ENCODE measurements around the gene NFIB.

Gene NFIB

DNA sequence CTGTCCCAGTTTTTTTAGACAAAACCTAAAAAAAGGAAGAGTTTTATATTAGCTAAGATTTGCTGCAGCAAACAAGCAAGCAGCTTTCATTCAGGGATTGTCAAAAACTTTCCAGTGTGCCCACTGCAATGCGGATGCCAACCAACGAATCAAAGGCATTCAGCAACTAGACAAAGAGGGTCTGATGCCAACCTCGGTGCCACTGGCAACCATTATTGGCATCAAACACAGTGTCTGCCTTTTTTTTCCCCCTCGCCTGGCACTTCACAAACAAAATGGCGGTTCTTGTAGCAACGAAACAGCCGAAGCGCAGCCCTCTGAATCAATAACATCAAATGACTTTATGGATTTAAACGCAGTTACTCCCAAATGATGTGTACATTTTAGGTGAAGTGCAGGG is 10.4 kb downstream of the NFIB start:
- DNase-seq, result no peak

DNA sequence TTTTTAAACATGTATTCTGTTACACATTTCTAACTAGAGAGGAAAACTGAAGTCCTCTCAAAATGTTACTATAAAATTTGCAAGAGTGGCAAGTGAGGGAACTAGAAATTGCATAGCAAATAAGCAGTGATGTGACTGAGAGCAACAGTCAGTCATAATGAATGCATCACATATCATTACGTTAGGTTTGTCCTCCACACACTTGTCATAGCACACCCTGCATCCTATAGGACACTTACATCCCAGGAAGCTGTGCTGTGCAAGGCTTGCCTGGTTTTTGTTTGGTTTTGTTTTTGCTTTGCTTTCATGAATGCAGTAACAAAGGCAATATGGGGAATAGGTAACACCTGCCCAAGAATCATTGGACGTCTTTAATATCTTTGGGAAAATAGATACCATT is 10.8 kb downstream of the NFIB start:
- no peak for DNase-seq

DNA sequence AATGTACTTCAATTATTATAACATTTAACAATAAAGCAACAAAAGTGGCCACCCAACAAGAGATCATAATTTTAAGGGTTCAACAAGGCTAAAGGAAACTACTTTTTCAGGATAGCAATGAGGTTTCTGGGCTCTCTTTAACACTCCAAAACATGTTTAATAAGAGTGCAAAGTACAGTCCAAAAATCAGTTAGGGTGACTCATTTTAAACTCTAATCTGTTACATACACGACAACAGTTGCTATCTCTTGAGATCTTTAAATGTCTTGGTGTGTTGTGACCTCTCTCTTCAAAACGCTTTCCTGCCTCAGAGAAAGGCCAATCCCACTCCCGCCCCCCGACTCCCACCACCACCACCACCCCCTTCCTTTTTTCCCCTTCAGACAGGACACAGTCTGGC is 11.5 kb downstream of the NFIB start:
- DNase-seq, result no peak

DNA sequence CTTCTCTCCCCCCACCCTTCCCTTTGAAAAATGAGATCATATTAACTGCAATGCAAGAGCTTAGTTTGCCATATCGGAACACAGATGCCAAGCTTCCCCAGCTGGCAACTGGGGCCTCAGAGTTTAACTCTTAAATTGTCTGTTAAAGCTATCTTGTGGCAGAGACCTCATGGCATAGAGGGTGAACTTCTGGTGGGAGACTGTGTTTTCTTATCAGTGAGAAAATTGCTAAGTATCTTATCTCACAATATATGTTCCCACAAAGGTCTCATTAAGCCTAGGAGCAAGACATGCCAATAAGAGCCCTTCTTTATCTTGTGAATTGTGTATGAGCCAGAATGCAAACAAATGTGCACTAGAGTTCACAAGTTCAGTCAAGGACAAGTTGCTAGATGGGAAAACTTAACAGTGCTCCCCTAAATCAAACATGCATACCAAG is 12.3 kb downstream of the NFIB start:
- DNase-seq, result no peak

DNA sequence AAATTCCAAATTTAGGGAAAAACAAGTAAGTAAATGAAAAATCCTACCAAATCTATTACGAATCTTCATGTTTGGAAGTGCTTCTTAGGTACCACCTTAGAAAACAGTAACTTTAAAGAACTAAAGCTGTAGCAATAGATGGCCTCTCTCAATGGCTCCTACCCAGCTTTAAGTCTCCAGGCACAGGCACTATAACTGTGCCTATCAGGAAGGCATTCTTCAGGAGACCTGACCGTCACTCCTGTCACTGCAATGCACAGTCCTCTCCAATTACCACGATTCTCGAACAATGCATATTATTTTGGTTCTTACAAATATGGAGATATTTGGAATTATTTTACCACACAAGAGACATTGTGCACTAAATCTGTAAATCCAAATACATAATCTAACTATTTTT is 12.9 kb downstream of the NFIB start:
- no peak for DNase-seq

DNA sequence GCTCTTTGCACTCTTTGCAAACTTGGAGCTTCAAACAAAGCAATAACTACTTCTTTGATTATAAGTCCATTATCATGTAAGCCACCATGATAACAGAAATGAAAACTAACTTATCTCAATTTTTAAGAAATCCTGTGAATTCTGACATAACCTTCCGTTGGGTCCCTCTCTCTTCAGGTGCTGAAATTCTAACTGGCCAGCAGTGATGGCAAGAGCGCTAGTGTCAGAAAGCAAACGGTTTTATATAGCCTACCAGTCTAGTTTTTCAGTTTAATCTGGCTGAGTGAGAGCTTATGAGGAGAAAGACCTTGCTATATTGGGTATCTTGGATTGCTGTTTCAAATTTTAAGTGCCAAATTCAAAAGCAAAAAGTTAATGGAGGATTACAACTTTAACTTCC is 13.4 kb downstream of the NFIB start:
- DNase-seq, result no peak

DNA sequence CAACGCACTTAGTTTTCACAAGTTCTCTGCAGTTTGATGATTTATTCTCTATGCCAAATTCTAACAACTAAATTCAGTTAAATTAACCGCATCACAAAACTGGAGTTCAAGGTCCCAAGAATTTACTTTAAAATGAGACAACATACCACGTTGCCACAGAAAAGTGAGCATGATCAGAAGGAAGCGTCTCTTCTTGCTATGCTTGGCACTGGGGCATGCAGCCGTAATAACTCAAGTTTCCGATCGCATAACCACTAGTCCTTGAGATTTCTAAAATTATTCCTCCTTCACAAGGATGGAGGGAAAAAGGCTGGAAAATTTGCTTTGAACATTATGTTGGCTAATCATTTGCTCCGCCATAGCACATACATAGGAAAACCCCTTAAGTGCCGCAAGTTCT is 13.9 kb downstream of the NFIB start:
- no peak for DNase-seq

DNA sequence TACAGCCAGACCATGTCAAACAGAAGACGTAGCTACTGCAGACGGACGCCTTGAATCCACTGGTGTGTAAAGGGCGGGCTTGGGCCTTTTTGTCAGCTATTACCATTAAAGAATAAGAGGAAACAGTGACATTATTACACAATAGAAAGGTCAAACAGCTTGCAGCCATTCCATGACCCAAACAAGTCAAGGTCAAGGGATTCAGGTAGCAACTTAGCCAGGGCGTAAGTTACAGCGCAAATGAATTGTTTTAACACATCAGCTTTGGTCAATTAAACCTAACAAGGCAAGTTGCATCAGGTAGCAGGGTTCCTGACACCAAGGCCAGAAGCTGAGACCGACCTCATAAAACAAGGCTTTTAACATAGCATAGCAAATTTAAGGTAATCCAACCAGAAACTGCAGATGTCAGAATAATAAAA is 15.3 kb downstream of the NFIB start:
- DNase-seq, result no peak

DNA sequence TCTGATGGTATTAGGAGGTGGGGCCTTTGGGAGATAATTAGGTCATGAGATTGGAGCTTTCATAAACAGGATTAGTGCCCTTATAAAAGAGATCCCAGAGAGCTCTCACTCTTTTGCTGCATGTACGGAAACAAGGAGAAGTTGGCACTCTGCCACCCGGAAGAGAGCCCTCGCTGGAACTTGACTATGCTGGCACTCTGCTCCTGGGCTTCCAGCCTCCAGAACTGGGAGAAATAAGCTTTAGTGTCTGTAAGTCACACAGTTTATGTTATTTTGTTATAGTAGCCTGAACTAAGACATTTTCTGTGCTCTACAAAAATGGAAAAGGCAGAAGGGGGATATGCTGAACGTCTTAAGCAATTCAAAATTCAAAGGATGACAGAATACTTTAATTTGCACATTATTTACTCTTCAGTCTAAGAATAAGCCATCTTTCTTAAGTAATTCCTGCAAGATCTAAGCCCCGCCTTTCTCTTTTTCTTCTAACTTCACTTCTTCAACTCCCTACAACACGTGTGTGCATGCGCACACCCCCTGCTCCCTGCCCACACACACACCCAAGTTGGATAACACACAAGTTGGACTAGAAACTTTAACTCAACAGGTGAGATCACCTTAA is 17.3 kb downstream of the NFIB start:
- no peak for DNase-seq

DNA sequence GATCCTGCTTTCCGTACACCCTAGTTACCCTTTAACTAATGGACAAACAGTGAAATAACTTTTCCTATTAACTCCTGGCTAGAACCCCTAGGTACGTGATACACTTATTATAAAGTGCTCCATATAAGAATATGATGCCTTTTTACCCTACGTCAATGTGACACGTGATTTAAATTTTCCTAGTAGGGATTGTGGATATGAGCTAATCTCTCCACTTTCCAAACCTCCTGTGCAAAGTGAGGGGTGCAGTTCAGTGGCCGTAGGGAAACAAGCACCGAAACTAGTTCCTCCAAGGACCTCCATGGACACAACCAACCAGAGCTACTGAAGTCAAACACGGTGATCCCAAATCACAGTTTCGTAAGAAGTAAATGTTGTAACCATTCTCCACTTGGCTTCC is 19.3 kb downstream of the NFIB start:
- DNase-seq, result no peak

DNA sequence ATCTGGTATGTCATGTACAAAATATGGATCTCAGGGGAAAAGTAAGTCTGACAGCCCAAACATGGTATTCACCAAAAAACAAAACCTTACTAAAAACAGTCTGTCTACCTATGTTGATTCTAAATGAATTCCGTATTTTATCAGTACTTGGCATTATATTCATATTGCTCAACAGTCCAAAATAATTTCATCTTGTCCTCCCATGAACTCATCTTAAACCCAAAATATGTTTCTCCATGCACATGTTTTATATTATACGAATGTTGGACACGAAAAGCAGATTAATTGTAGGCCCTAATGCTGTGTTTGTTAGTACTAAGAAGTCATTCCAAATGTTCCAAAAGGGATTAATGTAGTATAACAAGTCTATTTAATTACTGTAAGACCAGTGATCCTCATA is 20.1 kb downstream of the NFIB start:
- no peak for DNase-seq

DNA sequence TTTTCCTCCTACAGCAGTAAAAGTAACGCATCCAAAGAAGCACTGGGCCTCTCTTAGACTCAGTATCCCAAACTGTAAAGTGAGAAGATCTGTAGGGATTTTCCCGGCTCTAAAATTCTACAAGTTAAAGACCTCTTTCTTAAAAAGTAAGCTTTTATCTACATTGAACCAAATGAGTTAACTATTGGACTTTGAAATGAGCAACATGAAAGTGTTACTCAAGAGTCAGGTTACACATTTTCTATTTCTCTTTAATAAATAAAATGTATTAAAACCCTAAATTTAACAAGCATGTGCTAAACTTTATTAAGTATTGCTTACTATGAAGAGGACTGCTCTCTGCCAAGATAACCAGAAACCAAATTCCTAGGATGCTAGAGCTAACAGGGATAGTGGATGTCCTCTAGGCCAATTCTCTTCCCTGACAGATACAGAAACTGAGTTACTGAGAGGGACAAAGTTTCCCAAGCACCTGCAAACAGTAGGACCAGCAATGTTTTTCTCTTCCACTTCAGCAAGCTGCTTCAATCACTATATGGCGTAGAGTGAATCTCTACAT is 21.7 kb downstream of the NFIB start:
- no peak for DNase-seq

DNA sequence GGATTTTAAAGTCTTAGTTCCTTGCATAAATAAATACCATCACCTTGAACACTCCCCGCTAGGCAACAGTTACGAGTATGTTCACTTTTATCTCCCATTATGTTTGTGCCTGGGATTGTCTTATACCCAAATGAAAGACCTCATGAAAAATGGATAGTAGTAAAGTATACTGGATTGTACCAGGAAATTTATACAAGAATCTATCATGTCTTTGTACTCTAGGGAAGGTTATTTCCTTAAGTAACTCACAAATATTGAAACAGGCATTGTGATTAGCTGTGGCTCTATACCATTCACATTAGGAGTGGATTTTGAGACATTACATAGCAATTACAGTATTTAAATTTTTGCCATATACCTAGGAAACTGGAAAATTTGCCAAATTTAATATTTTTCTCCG is 24.0 kb downstream of the NFIB start:
- DNase-seq, result no peak

DNA sequence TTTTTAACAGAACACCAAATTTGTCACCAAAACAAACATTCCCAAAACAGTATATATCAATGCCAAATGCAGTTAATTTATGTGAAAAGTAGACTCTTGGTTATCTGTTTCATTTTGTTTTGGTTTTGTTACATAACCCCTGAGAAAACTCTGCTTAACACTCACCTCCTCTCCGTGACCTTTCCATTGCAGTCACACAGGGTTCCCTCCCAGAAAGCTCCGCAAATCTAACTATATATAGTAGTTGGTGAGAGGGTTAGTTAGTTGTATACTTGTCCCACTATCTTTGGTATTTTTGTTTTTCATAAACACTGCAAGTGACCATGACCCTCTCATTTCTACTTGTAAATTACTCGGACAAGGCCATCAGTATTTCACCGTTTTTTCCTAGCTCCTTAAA is 25.5 kb downstream of the NFIB start:
- no peak for DNase-seq

DNA sequence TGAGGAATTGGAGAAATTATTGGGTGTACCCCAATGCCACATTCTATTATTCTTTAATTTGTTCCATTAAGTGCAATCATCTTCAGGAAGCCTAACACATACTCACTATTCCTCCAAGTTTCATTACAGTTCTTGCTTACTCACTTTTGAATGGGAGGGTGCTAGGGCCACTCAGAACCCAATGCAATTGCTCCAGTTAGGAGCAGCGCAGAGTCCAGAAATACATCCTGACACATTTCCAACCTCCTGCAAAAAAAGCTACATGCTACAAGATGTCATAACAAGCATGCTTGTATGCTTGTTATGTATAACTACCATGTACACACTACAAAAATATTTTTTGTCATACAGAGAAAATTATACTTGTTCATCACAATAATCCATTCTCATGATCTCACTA is 27.8 kb downstream of the NFIB start:
- DNase-seq, result no peak

DNA sequence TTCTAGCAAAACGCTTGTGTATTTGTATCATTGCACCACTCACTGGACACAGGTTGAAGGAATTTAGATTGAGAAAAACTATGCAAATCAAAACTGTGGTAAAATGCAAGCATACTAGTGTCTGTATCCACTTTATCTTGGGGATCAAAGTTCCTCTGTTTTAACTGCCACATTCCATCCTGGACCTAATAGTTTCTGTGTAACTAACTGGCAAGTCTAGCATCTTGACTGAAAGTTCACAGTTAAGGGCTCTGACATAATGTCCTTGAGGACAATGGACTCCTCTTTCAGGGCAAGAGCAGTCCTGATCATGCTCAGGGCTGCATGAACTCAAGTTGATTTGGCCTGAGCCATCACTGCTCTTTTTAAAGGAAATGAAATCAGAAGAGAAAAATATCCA is 30.7 kb downstream of the NFIB start:
- no peak for DNase-seq

DNA sequence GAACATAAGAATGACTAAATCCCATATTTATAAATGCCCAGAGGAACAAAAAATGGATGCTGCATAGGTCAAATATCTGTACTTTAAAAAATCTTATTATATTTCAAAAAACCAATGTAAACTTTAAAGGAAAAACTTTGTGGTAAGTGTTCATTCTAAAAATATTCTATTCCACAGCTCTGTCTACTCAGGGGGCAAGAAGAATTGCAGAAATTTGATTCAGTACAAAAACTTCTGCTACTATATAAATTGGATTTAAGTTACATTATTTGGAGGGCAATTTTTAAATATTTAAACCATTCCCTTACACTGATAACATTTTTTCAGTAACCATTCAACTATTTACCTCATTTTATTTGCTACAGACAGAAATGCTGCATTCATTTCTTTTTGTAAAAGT is 32.1 kb downstream of the NFIB start:
- no peak for DNase-seq

DNA sequence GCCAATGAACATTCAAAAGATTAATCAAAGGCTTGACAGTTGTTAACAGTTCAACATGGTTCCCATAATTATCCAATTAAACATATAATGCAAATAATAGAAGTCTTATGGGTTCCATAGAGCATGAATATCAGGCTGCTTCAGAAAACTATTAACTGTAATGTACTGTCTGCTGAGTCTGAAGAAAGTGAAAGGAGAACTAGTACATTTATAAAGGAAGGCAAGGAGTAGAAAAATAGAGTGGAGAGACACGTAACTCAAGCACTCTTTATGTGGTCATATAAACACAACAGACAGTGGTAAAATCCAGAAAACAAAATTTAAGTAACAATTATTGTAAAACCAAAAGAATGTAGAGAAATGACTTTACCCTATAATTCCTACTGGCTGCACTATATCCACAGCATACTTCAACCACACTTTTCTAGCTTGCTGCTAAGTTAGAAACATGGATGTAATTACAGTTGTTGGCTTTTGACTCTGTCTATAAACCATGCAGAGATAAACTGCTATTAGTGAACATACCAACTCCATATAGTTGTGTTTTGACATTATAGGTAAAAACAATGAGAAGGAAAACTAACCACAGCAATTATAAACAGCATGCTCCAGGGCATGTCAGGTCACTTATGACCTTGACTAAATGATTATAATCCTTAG is 32.7 kb downstream of the NFIB start:
- DNase-seq, result no peak

DNA sequence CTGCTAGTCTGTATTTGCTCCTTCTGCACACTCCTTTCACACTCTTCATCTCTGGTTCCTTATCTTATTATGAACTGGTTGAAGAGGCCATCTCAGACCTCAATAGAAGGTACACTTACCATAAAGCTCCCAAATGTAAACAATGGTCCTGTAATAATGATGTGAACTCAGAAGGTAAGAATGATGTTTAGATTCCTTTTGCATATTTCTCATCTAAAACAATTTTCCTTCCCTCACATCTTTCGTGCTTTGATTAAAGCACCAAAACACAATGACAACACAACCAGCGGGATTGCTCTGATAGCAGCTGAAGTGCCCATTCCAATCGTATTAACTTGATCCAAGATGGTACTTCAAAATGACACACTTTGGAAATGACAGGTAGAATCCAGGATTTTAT is 34.3 kb downstream of the NFIB start:
- no peak for DNase-seq

DNA sequence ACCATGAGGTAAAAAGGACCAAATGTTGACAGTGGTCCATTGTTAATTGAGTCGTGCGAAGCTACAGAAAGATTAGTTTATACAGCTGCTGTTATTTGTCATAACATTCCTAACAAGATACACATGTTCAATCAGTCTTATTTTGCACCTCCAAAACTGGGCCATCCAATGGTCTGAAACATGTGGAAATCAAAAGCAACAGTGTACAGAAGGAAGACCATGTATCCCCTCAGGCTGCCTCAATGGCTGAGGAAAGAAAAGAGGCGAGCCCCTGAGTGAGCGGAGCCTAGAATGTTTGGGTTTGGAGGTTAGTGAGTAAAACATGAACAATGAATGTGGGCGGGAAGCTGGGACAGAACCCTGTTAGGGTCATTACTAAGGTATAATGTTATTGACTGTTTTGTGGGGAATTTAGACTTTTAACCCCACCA is 35.6 kb downstream of the NFIB start:
- no peak for DNase-seq

DNA sequence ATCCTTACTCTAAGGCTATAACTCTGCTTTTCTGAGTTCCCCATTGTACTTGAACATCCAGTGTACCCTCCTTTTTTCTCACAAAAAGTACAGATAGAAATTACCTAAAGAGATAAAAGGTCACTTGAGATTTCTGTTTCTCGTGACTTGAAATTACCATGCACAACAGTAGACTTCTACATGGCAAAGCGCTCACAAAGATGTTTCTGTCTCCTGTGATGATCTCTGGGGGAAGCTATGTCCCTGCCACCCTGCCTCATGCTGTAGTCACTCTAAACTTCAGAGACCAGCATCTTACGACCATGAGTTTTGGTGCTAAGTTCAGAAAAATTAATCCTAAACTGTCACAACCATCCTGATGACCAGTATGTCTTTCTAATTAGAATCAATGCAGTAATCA is 36.2 kb downstream of the NFIB start:
- DNase-seq, result no peak

DNA sequence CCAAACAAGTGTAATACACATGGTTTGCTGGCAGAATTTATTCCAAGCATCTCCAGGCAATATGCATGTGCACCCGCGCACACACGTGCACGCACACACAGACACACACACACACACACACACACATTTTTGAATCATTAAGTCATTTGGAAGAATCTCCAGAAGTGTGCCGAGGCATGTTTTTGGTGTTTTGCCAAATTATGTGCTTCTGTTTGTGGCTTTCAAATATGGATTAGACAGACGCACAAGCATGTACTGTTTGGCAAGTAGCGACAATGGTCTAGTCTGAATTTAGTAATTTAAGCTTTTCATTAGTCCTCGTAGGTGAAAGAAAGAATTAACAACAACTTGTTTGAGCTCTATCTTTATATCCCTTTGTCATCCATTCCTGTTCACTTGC is 36.7 kb downstream of the NFIB start:
- no peak for DNase-seq

DNA sequence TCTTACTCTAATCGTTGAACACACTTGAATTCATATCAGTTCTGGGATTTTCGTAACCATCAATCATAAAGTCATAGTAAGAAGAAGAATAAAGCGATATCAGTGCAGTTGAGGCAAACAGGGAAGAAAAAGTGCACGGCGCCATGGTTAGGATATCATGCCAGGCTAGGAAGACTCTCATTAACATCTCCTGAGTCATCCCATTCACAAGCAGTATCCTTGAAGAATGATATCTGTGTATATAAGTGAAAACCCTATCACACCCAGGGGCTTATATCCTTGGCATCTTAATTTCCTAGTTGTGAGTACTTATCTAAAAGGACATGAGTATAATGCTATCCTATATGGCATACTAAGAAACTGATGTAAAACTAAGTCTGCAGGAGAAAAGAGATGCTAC is 38.6 kb downstream of the NFIB start:
- no peak for DNase-seq

DNA sequence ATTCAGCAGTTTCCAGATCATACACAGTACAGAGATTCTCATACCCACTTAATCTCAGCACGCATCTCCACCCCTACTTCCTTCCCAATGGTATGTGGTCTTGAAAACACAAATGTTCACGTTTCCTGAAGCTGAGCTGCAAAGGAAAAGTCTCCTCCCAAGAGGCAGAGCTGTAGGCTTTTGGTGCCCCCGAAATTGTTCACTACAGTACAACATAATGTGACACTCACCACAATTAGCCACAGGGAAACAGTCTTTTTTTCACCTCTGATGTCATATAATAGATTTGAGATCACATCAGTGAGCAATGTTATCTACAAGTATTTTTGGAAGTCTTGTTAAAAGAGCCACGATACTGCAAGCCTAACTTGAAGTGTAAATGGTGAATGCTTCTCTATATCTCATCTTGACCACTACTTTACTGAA is 40.2 kb downstream of the NFIB start:
- DNase-seq, result no peak
